ENCODE measurements around the gene GPN1.

Gene GPN1

GRCh38 chr2:27672723-27673486 lies 44.1 kb downstream of the GPN1 start:
- DNase-seq, result no peak

GRCh38 chr2:27680571-27680970 lies 51.7 kb downstream of the GPN1 start:
- no peak for DNase-seq

- DNase-seq, result peak; percentile 44
Measured at GRCh38 chr2:27681841-27682240, 53.0 kb downstream of the GPN1 start.

- DNase-seq, result peak; percentile 66
Measured at GRCh38 chr2:27682334-27682771, 53.5 kb downstream of the GPN1 start.

- peak; percentile 93 for DNase-seq
Measured at GRCh38 chr2:27683390-27684071, 54.7 kb downstream of the GPN1 start.

GRCh38 chr2:27685006-27685405 lies 56.2 kb downstream of the GPN1 start:
- DNase-seq, result peak; percentile 36

- no peak for DNase-seq
Measured at GRCh38 chr2:27685577-27685976, 56.7 kb downstream of the GPN1 start.

GRCh38 chr2:27687232-27687631 lies 58.4 kb downstream of the GPN1 start:
- DNase-seq, result no peak

GRCh38 chr2:27689424-27689823 lies 60.6 kb downstream of the GPN1 start:
- no peak for DNase-seq

GRCh38 chr2:27690052-27690451 lies 61.2 kb downstream of the GPN1 start:
- no peak for DNase-seq

- DNase-seq, result peak; percentile 41
Measured at GRCh38 chr2:27697660-27698059, 68.8 kb downstream of the GPN1 start.

All from activated CD4-positive, alpha-beta T cell treated with anti-CD3 and anti-CD28 coated beads, Interleukin-10, Interleukin-2, amounts not matched to agents 100 ng/mL and 50 ng/mL, durations not matched to agents 16 hours and 8 hours (primary cell).